Tibial nerve (tissue), 4 donors: Measurements from ENCODE around the gene INSM1. TPM values are rescaled to one million over a fixed set of nuclear protein-coding genes. Genes with fewer than 3 reads are reported as not detected.

ENCODE experiments used
- DNase-seq, 2 donors: peaks; one replicate each; pipeline ENCODE4 v3.0.0-alpha.2; 2019; ENCODE audit warnings: low spot score in 2 of 2
- H3K27ac ChIP-seq, 4 donors: fragments of 200-600 bp; sonication (generic) in 3 of 4; one replicate each; pipeline ENCODE4 v1.5.1; 2017 to 2019; ENCODE audit warnings: mild to moderate bottlenecking in 1 of 4
- H3K27me3 ChIP-seq, 2 donors: fragments of 200-600 bp; sonication (generic) in 1 of 2; one replicate each; pipeline versions ENCODE4 v1.5.1 to v1.6.0; 2017 to 2019
- H3K36me3 ChIP-seq, 3 donors: fragments of 200-600 bp; sonication (generic); one replicate each; pipeline ENCODE4 v1.5.1; 2018 to 2019
- H3K4me1 ChIP-seq, 4 donors: fragments of 200-600 bp; sonication (generic) in 3 of 4; one replicate each; pipeline ENCODE4 v1.5.1; 2017 to 2019
- H3K4me3 ChIP-seq, 4 donors: fragments of 200-600 bp; sonication (generic) in 3 of 4; one replicate each; pipeline ENCODE4 v1.5.1; 2017 to 2019; ENCODE audit warnings: mild to moderate bottlenecking in 1 of 4, moderate library complexity in 1 of 4
- H3K9me3 ChIP-seq, 4 donors: fragments of 200-600 bp; sonication (generic) in 3 of 4; one replicate each; pipeline ENCODE4 v1.5.1; 2017 to 2019
- EP300 ChIP-seq, 2 donors: sonication (generic); formaldehyde crosslinking; IDR thresholded peaks; one replicate each; pipeline ENCODE4 v1.6.1; 2017; ENCODE audit warnings: antibody characterized with exemption in 2 of 2, mild to moderate bottlenecking in 1 of 2
- POLR2A ChIP-seq, 2 donors: fragments of 450-650 bp; IDR thresholded peaks; one replicate each; pipeline ENCODE4 v1.6.1; 2017; ENCODE audit warnings: antibody characterized with exemption in 2 of 2, mild to moderate bottlenecking in 2 of 2, moderate library complexity in 2 of 2
- WGBS, 2 donors: methylation state at CpG; one replicate each; pipeline ENCODE4 v1.1.5; 2018; 5-methylcytosine and 5-hydroxymethylcytosine counted together
- total RNA-seq, 4 donors: library from RNA; depleted of rRNA; stranded (reverse); fragments of >200 nt; gene quantifications; one replicate each; pipeline ENCODE4 v1.1.0, GENCODE V29; 2016
- TF ChIP-seq, protein P1 (sequence below), 5 experiments: fragments of 200-600 bp in 3 of 5; fragments of 450-650 bp in 2 of 5; sonication (generic) in 3 of 5; IDR thresholded peaks; one replicate each; pipeline ENCODE4 v1.5.1; 2016 to 2019; ENCODE audit warnings: antibody characterized with exemption in 5 of 5, mild to moderate bottlenecking in 3 of 5, moderate library complexity in 2 of 5

Gene INSM1
- total RNA-seq, 4 donors from 2014 or later, result not detected

- no peak overlapping the region for H3K4me3 ChIP-seq
- no peaks in the 10 kb centered on the region for H3K36me3 ChIP-seq
- no peak for TF ChIP-seq EP300 (IDR thresholded peaks at IDR 0.05)
- no peak for TF ChIP-seq POLR2A (IDR thresholded peaks at IDR 0.05)
- TF ChIP-seq, protein P1, sequence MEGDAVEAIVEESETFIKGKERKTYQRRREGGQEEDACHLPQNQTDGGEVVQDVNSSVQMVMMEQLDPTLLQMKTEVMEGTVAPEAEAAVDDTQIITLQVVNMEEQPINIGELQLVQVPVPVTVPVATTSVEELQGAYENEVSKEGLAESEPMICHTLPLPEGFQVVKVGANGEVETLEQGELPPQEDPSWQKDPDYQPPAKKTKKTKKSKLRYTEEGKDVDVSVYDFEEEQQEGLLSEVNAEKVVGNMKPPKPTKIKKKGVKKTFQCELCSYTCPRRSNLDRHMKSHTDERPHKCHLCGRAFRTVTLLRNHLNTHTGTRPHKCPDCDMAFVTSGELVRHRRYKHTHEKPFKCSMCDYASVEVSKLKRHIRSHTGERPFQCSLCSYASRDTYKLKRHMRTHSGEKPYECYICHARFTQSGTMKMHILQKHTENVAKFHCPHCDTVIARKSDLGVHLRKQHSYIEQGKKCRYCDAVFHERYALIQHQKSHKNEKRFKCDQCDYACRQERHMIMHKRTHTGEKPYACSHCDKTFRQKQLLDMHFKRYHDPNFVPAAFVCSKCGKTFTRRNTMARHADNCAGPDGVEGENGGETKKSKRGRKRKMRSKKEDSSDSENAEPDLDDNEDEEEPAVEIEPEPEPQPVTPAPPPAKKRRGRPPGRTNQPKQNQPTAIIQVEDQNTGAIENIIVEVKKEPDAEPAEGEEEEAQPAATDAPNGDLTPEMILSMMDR (IDR thresholded peaks at IDR 0.05), result no peak
- no peaks in the 10 kb centered on the region for H3K27me3 ChIP-seq
- no peaks in the 10 kb centered on the region for H3K9me3 ChIP-seq
- WGBS, 2 donors, result 68 to 76% methylated on average over 6 of the region's 6 CpGs
- no peak overlapping the region for H3K27ac ChIP-seq
- no peaks in the 10 kb centered on the region for H3K4me1 ChIP-seq
- DNase-seq, result no peak
Measured at GRCh38 chr20:20333866-20334265, 34.0 kb upstream of the INSM1 start.

GRCh38 chr20:20334489-20334888 lies 33.4 kb upstream of the INSM1 start:
- Histone ChIP-seq H3K27me3 (no peaks in the 10 kb centered on the region), H3K4me3 (no peak overlapping the region), H3K9me3 (no peaks in the 10 kb centered on the region), H3K4me1 (no peaks in the 10 kb centered on the region), H3K36me3 (no peaks in the 10 kb centered on the region), H3K27ac (no peak overlapping the region)
- WGBS, 2 donors, result 54 to 63% methylated on average over 5 of the region's 5 CpGs
- TF ChIP-seq, protein P1 (IDR thresholded peaks at IDR 0.05), result no peak
- TF ChIP-seq EP300 (IDR thresholded peaks at IDR 0.05) (no peak), POLR2A (IDR thresholded peaks at IDR 0.05) (no peak)
- no peak for DNase-seq

GRCh38 chr20:20338133-20338730 lies 29.7 kb upstream of the INSM1 start:
- Histone ChIP-seq H3K27me3 (no peaks in the 10 kb centered on the region), H3K36me3 (no peaks in the 10 kb centered on the region), H3K4me3 (no peak overlapping the region), H3K9me3 (no peaks in the 10 kb centered on the region), H3K27ac (no peak overlapping the region), H3K4me1 (no peaks in the 10 kb centered on the region)
- 91% methylated on average over 14 of the region's 14 CpGs for WGBS, 2 donors
- TF ChIP-seq POLR2A (IDR thresholded peaks at IDR 0.05) (no peak), EP300 (IDR thresholded peaks at IDR 0.05) (no peak)
- TF ChIP-seq, protein P1 (IDR thresholded peaks at IDR 0.05), result no peak
- no peak for DNase-seq

- WGBS, 2 donors, result 85 to 92% methylated on average over 16 of the region's 16 CpGs
- Histone ChIP-seq H3K36me3 (no peaks in the 10 kb centered on the region), H3K4me1 (no peaks in the 10 kb centered on the region), H3K9me3 (no peaks in the 10 kb centered on the region), H3K27ac (no peak overlapping the region), H3K4me3 (no peak overlapping the region), H3K27me3 (no peaks in the 10 kb centered on the region)
- DNase-seq, result no peak
- TF ChIP-seq, protein P1 (IDR thresholded peaks at IDR 0.05), result no peak
- TF ChIP-seq POLR2A (IDR thresholded peaks at IDR 0.05) (no peak), EP300 (IDR thresholded peaks at IDR 0.05) (no peak)
Measured at GRCh38 chr20:20340443-20340842, 27.5 kb upstream of the INSM1 start.

DNA sequence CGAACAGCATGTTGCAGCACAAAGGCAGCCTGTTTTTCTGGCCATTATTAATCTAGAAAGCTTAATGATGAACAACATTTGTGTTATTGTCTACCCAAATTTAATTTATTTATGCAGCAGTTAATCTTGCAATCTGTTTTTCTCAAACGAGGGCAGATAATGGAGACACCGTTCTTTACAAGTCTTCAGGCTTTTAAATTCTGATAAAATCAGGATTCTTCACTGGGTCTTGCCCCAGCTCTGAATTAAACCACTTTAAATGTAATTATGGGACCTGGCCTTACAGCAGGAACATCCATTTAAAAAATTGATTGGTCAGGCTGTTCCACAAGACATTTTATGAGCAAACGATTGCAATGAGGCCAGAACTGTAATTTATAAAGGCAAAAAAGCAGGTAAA lies 26.5 kb upstream of the INSM1 start:
- 63 to 75% methylated on average over 4 of the region's 4 CpGs for WGBS, 2 donors
- Histone ChIP-seq H3K4me1 (no peaks in the 10 kb centered on the region), H3K4me3 (no peak overlapping the region), H3K9me3 (no peaks in the 10 kb centered on the region), H3K27me3 (no peaks in the 10 kb centered on the region), H3K36me3 (no peaks in the 10 kb centered on the region), H3K27ac (no peak overlapping the region)
- DNase-seq, result no peak
- TF ChIP-seq POLR2A (IDR thresholded peaks at IDR 0.05) (no peak), EP300 (IDR thresholded peaks at IDR 0.05) (no peak)
- TF ChIP-seq, protein P1 (IDR thresholded peaks at IDR 0.05), result no peak
